Neutrophil (primary cell): ENCODE results near the gene CA10.

Experiments used
- H3K27ac ChIP-seq: fragments of 200-600 bp; sonication (generic); 2 replicates; pipeline ENCODE4 v1.5.1; 2016; ENCODE audit warnings: mild to moderate bottlenecking, moderate library complexity
- H3K27me3 ChIP-seq: fragments of 200-600 bp; sonication (generic); 2 replicates; pipeline ENCODE4 v1.6.0; 2016; ENCODE audit warnings: mild to moderate bottlenecking
- H3K36me3 ChIP-seq: fragments of 200-600 bp; sonication (generic); 2 replicates; pipeline ENCODE4 v1.5.1; 2017
- H3K4me1 ChIP-seq, 2 experiments: fragments of 200-600 bp in 1 of 2; sonication (generic) in 1 of 2; 1 replicate in 1 of 2; 2 replicates in 1 of 2; pipeline versions ENCODE4 v1.5.1 to v1.6.1; 2013 to 2016; ENCODE audit warnings: low read depth in 1 of 2, low read length in 1 of 2, mild to moderate bottlenecking in 1 of 2, moderate library complexity in 1 of 2; ENCODE audit not compliant: control insufficient read depth in 1 of 2, insufficient read depth in 1 of 2
- H3K4me3 ChIP-seq, 2 experiments: fragments of 200-600 bp in 1 of 2; sonication (generic) in 1 of 2; 1 replicate in 1 of 2; 2 replicates in 1 of 2; pipeline ENCODE4 v1.5.1; 2013 to 2016; ENCODE audit warnings: low read depth in 1 of 2, low read length in 1 of 2, mild to moderate bottlenecking in 1 of 2, moderate library complexity in 1 of 2
- H3K9me3 ChIP-seq: fragments of 200-600 bp; sonication (generic); 2 replicates; pipeline ENCODE4 v1.5.1; 2016
- TF ChIP-seq, protein P1 (sequence below): fragments of 200-600 bp; sonication (generic); IDR thresholded peaks from 2 replicates; pipeline ENCODE4 v1.5.1; 2016; ENCODE audit warnings: antibody characterized with exemption

CA10 gene

DNA sequence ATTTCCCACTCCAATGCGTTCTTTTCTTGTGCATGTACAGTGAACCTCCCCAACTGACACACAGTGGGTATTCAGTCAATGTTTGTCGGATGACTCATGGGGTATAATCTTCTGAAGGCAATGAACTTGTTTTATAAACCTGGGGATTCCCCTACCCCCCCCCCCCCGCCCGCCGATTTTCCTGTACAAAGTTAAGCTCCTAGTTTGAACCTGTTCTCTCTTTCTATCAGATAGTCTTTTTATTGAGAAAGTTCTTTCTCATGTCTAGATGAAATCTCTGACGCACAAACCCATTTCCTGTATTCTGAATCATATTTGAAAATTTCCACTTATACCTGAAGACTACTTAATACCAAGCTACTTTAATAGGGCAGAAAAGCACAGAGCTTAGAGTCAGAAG lies 338.3 kb downstream of the CA10 start:
- Histone ChIP-seq H3K27ac (no peak overlapping the region), H3K4me1 (no peaks in the 10 kb centered on the region), H3K36me3 (no peaks in the 10 kb centered on the region), H3K9me3 (no peaks in the 10 kb centered on the region), H3K27me3 (no peaks in the 10 kb centered on the region), H3K4me3 (no peak overlapping the region)
- TF ChIP-seq, protein P1, sequence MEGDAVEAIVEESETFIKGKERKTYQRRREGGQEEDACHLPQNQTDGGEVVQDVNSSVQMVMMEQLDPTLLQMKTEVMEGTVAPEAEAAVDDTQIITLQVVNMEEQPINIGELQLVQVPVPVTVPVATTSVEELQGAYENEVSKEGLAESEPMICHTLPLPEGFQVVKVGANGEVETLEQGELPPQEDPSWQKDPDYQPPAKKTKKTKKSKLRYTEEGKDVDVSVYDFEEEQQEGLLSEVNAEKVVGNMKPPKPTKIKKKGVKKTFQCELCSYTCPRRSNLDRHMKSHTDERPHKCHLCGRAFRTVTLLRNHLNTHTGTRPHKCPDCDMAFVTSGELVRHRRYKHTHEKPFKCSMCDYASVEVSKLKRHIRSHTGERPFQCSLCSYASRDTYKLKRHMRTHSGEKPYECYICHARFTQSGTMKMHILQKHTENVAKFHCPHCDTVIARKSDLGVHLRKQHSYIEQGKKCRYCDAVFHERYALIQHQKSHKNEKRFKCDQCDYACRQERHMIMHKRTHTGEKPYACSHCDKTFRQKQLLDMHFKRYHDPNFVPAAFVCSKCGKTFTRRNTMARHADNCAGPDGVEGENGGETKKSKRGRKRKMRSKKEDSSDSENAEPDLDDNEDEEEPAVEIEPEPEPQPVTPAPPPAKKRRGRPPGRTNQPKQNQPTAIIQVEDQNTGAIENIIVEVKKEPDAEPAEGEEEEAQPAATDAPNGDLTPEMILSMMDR = no peak

DNA sequence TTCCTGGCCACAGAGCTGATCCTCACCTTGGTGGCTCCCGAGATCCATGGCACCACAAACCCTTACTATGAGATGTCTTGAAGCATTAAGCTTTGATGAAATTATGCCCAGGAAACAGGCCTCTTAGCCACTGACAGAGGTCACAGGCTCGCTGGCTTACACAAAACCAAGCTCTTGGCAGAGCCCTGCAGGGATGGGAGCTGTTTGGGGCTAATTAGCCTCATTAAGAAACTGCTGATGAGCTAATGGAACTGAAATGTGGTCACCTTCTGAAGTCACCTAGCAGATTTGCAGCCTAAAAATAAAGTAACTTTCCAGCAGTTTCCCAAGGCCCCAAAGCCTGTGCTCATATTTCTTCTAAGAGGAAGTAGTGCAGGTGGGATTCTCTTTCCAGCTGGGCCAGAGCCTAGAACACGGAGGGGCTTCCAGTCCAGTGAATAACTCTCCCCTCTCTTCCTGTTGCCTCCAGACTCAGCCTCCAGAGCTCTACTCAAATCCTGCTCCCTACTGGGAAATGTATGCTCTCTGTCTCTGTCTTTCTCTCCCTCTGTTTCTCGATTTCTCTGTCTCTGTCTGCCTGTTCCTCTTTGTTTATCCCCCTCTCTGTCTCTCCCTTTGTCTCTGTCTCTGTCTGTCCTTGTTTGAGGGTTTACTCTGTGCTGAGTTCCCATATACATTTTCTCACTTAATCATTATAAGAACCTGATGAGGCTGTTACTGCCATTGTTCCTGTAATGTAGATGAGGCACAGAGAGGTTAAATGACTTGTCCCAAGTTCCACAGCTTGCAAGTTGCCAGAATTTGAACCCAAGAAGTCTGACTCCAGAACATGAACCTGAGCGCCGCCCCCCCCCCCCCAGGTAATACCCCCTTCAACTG lies 338.9 kb downstream of the CA10 start:
- H3K27ac ChIP-seq = no peak overlapping the region

GRCh38 chr17:51818777-51819176 lies 339.7 kb downstream of the CA10 start:
- H3K9me3 ChIP-seq = no peaks in the 10 kb centered on the region
- TF ChIP-seq, protein P1 = no peak

More for the DNA sequence above, 338.9 kb downstream of the CA10 start:
- TF ChIP-seq, protein P1 = no peak
- H3K27me3 ChIP-seq = no peaks in the 10 kb centered on the region
- no peaks in the 10 kb centered on the region for H3K36me3 ChIP-seq
- no peaks in the 10 kb centered on the region for H3K9me3 ChIP-seq
- no peak overlapping the region for H3K4me3 ChIP-seq
- no peaks in the 10 kb centered on the region for H3K4me1 ChIP-seq

DNA sequence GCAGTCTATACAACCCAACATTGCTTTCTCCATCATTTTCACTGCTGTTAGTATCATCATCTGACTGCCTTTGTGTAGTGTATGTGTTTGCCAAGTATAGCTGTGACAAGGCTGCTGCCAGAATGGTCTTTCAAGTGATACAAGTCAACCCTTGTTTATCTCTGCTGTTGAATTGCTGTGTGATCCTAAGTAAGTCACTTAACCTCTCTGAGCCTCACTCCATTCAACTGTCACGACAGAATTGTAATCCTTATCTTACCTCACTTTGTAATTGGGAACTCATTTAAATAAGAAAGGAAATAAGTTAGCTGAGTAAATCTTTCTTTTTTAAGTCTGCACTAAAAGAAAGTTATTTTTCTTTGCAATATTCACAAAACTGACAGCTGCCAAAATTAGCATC lies 340.6 kb downstream of the CA10 start:
- H3K4me3 ChIP-seq = no peak overlapping the region
- H3K27me3 ChIP-seq = no peaks in the 10 kb centered on the region
- no peak overlapping the region for H3K27ac ChIP-seq
- no peaks in the 10 kb centered on the region for H3K36me3 ChIP-seq
- TF ChIP-seq, protein P1 = no peak
- no peaks in the 10 kb centered on the region for H3K9me3 ChIP-seq
- no peaks in the 10 kb centered on the region for H3K4me1 ChIP-seq

More at GRCh38 chr17:51818777-51819176, 339.7 kb downstream of the CA10 start:
- no peak overlapping the region for H3K4me3 ChIP-seq
- no peaks in the 10 kb centered on the region for H3K4me1 ChIP-seq
- H3K36me3 ChIP-seq = no peaks in the 10 kb centered on the region
- H3K27me3 ChIP-seq = no peaks in the 10 kb centered on the region
- no peak overlapping the region for H3K27ac ChIP-seq

DNA sequence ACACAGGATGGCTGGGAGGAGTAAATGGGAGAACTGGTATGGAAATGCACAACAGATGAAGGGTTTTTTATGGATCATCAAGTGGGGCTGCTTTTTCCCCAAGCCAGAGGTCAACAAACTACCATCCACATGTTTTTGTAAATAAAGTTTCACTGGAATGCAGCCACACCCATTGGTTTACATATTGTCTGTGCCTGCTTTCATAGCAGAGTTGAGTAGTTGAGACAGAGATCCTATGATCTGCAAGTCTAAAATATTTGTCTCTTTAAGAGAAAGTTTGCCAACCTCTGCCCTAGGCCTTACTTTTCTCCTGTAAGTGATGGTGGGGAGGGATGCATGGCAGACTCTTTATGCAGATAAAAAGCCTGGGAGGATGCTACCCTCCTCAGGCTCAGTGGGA lies 341.4 kb downstream of the CA10 start:
- Histone ChIP-seq H3K4me3 (no peak overlapping the region), H3K27me3 (no peaks in the 10 kb centered on the region), H3K27ac (no peak overlapping the region), H3K9me3 (no peaks in the 10 kb centered on the region), H3K4me1 (no peaks in the 10 kb centered on the region), H3K36me3 (no peaks in the 10 kb centered on the region)
- TF ChIP-seq, protein P1 = no peak
